GM12873 (cell line): ENCODE data around the gene RBMS3.

Experiments
- TF ChIP-seq, protein P1 (sequence below): IDR thresholded peaks from 2 replicates; pipeline ENCODE4 v1.5.1; 2012; ENCODE audit warnings: low read depth, mild to moderate bottlenecking, moderate library complexity, low read length, control low read depth; ENCODE audit not compliant: insufficient read depth; ENCODE audit errors: missing control alignments

Gene RBMS3

DNA sequence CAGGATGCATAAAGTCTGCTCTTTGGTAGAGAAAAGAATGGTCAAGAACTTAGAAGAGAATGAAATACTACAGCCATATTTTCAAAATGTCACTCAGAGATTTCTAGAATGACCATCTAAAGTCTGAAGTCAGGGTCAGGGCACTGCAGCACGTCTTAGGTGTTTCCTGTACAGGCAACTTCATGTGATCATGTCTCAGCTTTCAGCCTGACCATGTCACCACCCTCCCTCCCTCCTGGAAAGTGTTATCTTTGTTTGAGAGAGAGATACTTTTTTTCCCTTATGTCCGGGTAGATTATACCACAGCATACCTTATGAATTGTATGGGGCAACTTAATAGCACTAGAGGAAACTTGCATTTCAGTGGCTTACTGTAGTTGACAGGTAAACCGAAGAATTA lies 767.6 kb downstream of the RBMS3 start:
- TF ChIP-seq, protein P1, sequence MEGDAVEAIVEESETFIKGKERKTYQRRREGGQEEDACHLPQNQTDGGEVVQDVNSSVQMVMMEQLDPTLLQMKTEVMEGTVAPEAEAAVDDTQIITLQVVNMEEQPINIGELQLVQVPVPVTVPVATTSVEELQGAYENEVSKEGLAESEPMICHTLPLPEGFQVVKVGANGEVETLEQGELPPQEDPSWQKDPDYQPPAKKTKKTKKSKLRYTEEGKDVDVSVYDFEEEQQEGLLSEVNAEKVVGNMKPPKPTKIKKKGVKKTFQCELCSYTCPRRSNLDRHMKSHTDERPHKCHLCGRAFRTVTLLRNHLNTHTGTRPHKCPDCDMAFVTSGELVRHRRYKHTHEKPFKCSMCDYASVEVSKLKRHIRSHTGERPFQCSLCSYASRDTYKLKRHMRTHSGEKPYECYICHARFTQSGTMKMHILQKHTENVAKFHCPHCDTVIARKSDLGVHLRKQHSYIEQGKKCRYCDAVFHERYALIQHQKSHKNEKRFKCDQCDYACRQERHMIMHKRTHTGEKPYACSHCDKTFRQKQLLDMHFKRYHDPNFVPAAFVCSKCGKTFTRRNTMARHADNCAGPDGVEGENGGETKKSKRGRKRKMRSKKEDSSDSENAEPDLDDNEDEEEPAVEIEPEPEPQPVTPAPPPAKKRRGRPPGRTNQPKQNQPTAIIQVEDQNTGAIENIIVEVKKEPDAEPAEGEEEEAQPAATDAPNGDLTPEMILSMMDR = no peak

DNA sequence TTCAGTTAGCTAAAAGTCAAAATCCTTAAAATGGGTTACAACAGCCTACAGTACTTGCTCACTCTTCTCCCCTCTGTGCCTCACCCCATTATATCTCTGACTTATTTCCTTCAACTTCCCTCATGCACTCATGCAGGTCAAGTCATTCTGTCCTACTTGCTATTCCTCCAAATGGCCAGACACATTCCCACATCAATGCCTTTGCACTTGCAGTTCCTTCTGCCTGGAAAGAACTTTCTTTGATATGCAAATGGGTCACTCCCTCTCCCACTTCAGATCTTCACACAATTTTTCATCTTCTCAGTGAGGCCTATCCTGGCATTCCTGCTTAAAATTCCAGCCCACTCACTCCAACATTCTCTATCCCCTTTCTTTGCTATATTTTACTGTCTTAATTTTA lies 778.4 kb downstream of the RBMS3 start:
- TF ChIP-seq, protein P1 = no peak
